Measurements from ENCODE around the gene LRP6. TPM values are rescaled to one million over a fixed set of nuclear protein-coding genes. Genes with fewer than 3 reads are reported as not detected.

The LRP6 gene
- polyA plus RNA-seq, 1 donor (not counting 4 experiments of a cell fraction or from before 2014, with no cell fraction given): 13.0 TPM

GRCh38 chr12:12180136-12180535 lies 86.7 kb downstream of the LRP6 start:
- H2AFZ ChIP-seq (ENCODE audit: control insufficient read depth, low read length): no peak overlapping the region
- dilution Hi-C loops (cut with MboI; ENCODE audit: extremely low pct_ligation_motif_present, low sequenced_read_pairs): no loop called here
- no peak overlapping the region for H3K4me2 ChIP-seq (ENCODE audit: control insufficient read depth, extremely low read depth, insufficient read depth, low read depth, low read length)

GRCh38 chr12:12178559-12178958 lies 88.3 kb downstream of the LRP6 start:
- H3K4me2 ChIP-seq (ENCODE audit: control insufficient read depth, extremely low read depth, insufficient read depth, low read depth, low read length): no peak overlapping the region
- no peaks in the 10 kb centered on the region for H3K9me3 ChIP-seq (ENCODE audit: control insufficient read depth, low read depth, low read length)
- TF ChIP-seq, protein P1, sequence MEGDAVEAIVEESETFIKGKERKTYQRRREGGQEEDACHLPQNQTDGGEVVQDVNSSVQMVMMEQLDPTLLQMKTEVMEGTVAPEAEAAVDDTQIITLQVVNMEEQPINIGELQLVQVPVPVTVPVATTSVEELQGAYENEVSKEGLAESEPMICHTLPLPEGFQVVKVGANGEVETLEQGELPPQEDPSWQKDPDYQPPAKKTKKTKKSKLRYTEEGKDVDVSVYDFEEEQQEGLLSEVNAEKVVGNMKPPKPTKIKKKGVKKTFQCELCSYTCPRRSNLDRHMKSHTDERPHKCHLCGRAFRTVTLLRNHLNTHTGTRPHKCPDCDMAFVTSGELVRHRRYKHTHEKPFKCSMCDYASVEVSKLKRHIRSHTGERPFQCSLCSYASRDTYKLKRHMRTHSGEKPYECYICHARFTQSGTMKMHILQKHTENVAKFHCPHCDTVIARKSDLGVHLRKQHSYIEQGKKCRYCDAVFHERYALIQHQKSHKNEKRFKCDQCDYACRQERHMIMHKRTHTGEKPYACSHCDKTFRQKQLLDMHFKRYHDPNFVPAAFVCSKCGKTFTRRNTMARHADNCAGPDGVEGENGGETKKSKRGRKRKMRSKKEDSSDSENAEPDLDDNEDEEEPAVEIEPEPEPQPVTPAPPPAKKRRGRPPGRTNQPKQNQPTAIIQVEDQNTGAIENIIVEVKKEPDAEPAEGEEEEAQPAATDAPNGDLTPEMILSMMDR (optimal IDR thresholded peaks at IDR 0.05 in 1 of 3, IDR thresholded peaks at IDR 0.05 in 1 of 3, conservative IDR thresholded peaks at IDR 0.05 in 1 of 3; ENCODE audit: extremely low read depth in 1 of 3, insufficient read depth in 2 of 3, low read length in 3 of 3): no peak
- no peak for TF ChIP-seq EZH2 (IDR thresholded peaks at IDR 0.05; ENCODE audit: low read length)
- H3K79me2 ChIP-seq (ENCODE audit: control insufficient read depth, insufficient read depth, low read length): peaks cover 2% of the 10 kb centered on the region
- FAIRE-seq (no peak), DNase-seq (ENCODE audit: low read depth, low spot score) (no peak)
- no peak overlapping the region for H3K27ac ChIP-seq (ENCODE audit: control insufficient read depth, insufficient read depth, low read length)
- no peaks in the 10 kb centered on the region for H3K9me1 ChIP-seq (ENCODE audit: control insufficient read depth, extremely low read depth, insufficient read depth, low read length)
- H3K36me3 ChIP-seq (ENCODE audit: control insufficient read depth in 2 of 2, extremely low read depth in 1 of 2, insufficient read depth in 2 of 2, low read length in 2 of 2): peaks cover 0 to 6% of the 10 kb centered on the region in 2 experiments
- no peaks in the 10 kb centered on the region for H3K27me3 ChIP-seq (ENCODE audit: control insufficient read depth, extremely low read depth, insufficient read depth, low read length)
- no peaks in the 10 kb centered on the region for H4K20me1 ChIP-seq (ENCODE audit: control insufficient read depth, extremely low read depth, insufficient read depth, low read length)
- H2AFZ ChIP-seq (ENCODE audit: control insufficient read depth, low read length): no peak overlapping the region
- dilution Hi-C loops (cut with MboI; ENCODE audit: extremely low pct_ligation_motif_present, low sequenced_read_pairs): no loop called here
- H3K4me1 ChIP-seq (ENCODE audit: control insufficient read depth, extremely low read depth, insufficient read depth, low read length): peaks cover 15% of the 10 kb centered on the region
- no peak overlapping the region for H3K4me3 ChIP-seq (ENCODE audit: control insufficient read depth in 2 of 3, extremely low read depth in 1 of 3, insufficient read depth in 2 of 3, low read depth in 1 of 3, low read length in 3 of 3)
- no peak overlapping the region for H3K9ac ChIP-seq (ENCODE audit: control insufficient read depth, extremely low read depth, insufficient read depth, low read length)

More at GRCh38 chr12:12180136-12180535, 86.7 kb downstream of the LRP6 start:
- H3K9me1 ChIP-seq (ENCODE audit: control insufficient read depth, extremely low read depth, insufficient read depth, low read length): no peaks in the 10 kb centered on the region
- TF ChIP-seq, protein P1 (optimal IDR thresholded peaks at IDR 0.05 in 1 of 3, IDR thresholded peaks at IDR 0.05 in 1 of 3, conservative IDR thresholded peaks at IDR 0.05 in 1 of 3; ENCODE audit: extremely low read depth in 1 of 3, insufficient read depth in 2 of 3, low read length in 3 of 3): no peak
- TF ChIP-seq EZH2 (IDR thresholded peaks at IDR 0.05; ENCODE audit: low read length): no peak
- no peak overlapping the region for H3K9ac ChIP-seq (ENCODE audit: control insufficient read depth, extremely low read depth, insufficient read depth, low read length)
- FAIRE-seq: no peak
- H3K4me1 ChIP-seq (ENCODE audit: control insufficient read depth, extremely low read depth, insufficient read depth, low read length): peaks cover 11% of the 10 kb centered on the region
- no peak overlapping the region for H3K4me3 ChIP-seq (ENCODE audit: control insufficient read depth in 2 of 3, extremely low read depth in 1 of 3, insufficient read depth in 2 of 3, low read depth in 1 of 3, low read length in 3 of 3)
- H3K27me3 ChIP-seq (ENCODE audit: control insufficient read depth, extremely low read depth, insufficient read depth, low read length): no peaks in the 10 kb centered on the region
- peaks cover 2% of the 10 kb centered on the region for H3K79me2 ChIP-seq (ENCODE audit: control insufficient read depth, insufficient read depth, low read length)
- no peak overlapping the region for H3K27ac ChIP-seq (ENCODE audit: control insufficient read depth, insufficient read depth, low read length)
- peaks cover 0 to 6% of the 10 kb centered on the region in 2 experiments for H3K36me3 ChIP-seq (ENCODE audit: control insufficient read depth in 2 of 2, extremely low read depth in 1 of 2, insufficient read depth in 2 of 2, low read length in 2 of 2)
- no peaks in the 10 kb centered on the region for H4K20me1 ChIP-seq (ENCODE audit: control insufficient read depth, extremely low read depth, insufficient read depth, low read length)
- DNase-seq (ENCODE audit: low read depth, low spot score): no peak
- no peaks in the 10 kb centered on the region for H3K9me3 ChIP-seq (ENCODE audit: control insufficient read depth, low read depth, low read length)
